Measurements from ENCODE around the gene DCAF17. TPM values are rescaled to one million over a fixed set of nuclear protein-coding genes. Genes with fewer than 3 reads are reported as not detected.
A peak's percentile ranks its signal among the peaks of the same experiment; 100 is the strongest.

Gene DCAF17
- total RNA-seq, 2 donors from 2014 or later, result 22.7 to 31.7 TPM

- no peak overlapping the region for H3K9ac ChIP-seq (ENCODE audit: extremely low read depth, low read length, poor library complexity, severe bottlenecking)
- Mint-ChIP-seq H3K27ac (no peak overlapping the region), H3K4me1 (peaks cover 39% of the 10 kb centered on the region), H3K27me3 (ENCODE audit: insufficient read depth) (no peaks in the 10 kb centered on the region), H3K36me3 (ENCODE audit: low read depth) (peaks cover 17% of the 10 kb centered on the region), H3K4me3 (no peak overlapping the region), H3K9me3 (peaks cover 4% of the 10 kb centered on the region)
- H3K36me3 ChIP-seq (ENCODE audit: control insufficient read depth, insufficient read depth, low read length), result peaks cover 3% of the 10 kb centered on the region
- H3K27me3 ChIP-seq (ENCODE audit: control insufficient read depth, insufficient read depth, low read length, poor library complexity, severe bottlenecking), result no peaks in the 10 kb centered on the region
- no peak overlapping the region for H3K27ac ChIP-seq (ENCODE audit: low read depth, low read length)
- no peak for TF ChIP-seq CTCF (conservative IDR thresholded peaks at IDR 0.05)
- H3K4me1 ChIP-seq (ENCODE audit: control insufficient read depth, insufficient read depth, low read length), result no peaks in the 10 kb centered on the region
- H3K4me3 ChIP-seq (ENCODE audit: low read length), result peak overlapping the region; percentile 36
- 94 to 96% methylated on average over 5 to 7 of the region's 7 CpGs for WGBS, 2 experiments (ENCODE audit: insufficient coverage in 1 of 2, insufficient read length in 1 of 2)
- H3K9me3 ChIP-seq (ENCODE audit: control insufficient read depth, low read length), result peaks cover 39% of the 10 kb centered on the region
- DNase-seq, result peak; percentile 57
Measured at GRCh38 chr2:171430516-171431410, 3.3 kb upstream of the DCAF17 start.

- Mint-ChIP-seq H3K4me1 (peaks cover 39% of the 10 kb centered on the region), H3K36me3 (ENCODE audit: low read depth) (peaks cover 22% of the 10 kb centered on the region), H3K27me3 (ENCODE audit: insufficient read depth) (no peaks in the 10 kb centered on the region), H3K4me3 (no peak overlapping the region), H3K27ac (peak overlapping the region; percentile 13), H3K9me3 (peaks cover 2% of the 10 kb centered on the region)
- 95 to 98% methylated on average over 7 to 9 of the region's 9 CpGs for WGBS, 2 experiments (ENCODE audit: insufficient coverage in 1 of 2, insufficient read length in 1 of 2)
- no peak overlapping the region for H3K9ac ChIP-seq (ENCODE audit: extremely low read depth, low read length, poor library complexity, severe bottlenecking)
- peak; percentile 56 for DNase-seq
- peaks cover 12% of the 10 kb centered on the region for H3K36me3 ChIP-seq (ENCODE audit: control insufficient read depth, insufficient read depth, low read length)
- no peak overlapping the region for H3K4me3 ChIP-seq (ENCODE audit: low read length)
- TF ChIP-seq CTCF (conservative IDR thresholded peaks at IDR 0.05), result no peak
- H3K27ac ChIP-seq (ENCODE audit: low read depth, low read length), result no peak overlapping the region
- no peaks in the 10 kb centered on the region for H3K4me1 ChIP-seq (ENCODE audit: control insufficient read depth, insufficient read depth, low read length)
- H3K27me3 ChIP-seq (ENCODE audit: control insufficient read depth, insufficient read depth, low read length, poor library complexity, severe bottlenecking), result no peaks in the 10 kb centered on the region
- H3K9me3 ChIP-seq (ENCODE audit: control insufficient read depth, low read length), result peaks cover 37% of the 10 kb centered on the region
Measured at GRCh38 chr2:171431677-171432167, 2.3 kb upstream of the DCAF17 start.

- Mint-ChIP-seq H3K9me3 (peaks cover 2% of the 10 kb centered on the region), H3K4me1 (peaks cover 39% of the 10 kb centered on the region), H3K4me3 (peak overlapping the region; percentile 68), H3K36me3 (ENCODE audit: low read depth) (peaks cover 23% of the 10 kb centered on the region), H3K27ac (peak overlapping the region; percentile 83), H3K27me3 (ENCODE audit: insufficient read depth) (no peaks in the 10 kb centered on the region)
- no peak for TF ChIP-seq CTCF (conservative IDR thresholded peaks at IDR 0.05)
- 89 to 96% methylated on average over 3 to 4 of the region's 4 CpGs for WGBS, 2 experiments (ENCODE audit: insufficient coverage in 1 of 2, insufficient read length in 1 of 2)
- no peak for DNase-seq
- H3K27me3 ChIP-seq (ENCODE audit: control insufficient read depth, insufficient read depth, low read length, poor library complexity, severe bottlenecking), result no peaks in the 10 kb centered on the region
- H3K9me3 ChIP-seq (ENCODE audit: control insufficient read depth, low read length), result peaks cover 31% of the 10 kb centered on the region
- H3K4me1 ChIP-seq (ENCODE audit: control insufficient read depth, insufficient read depth, low read length), result no peaks in the 10 kb centered on the region
- H3K27ac ChIP-seq (ENCODE audit: low read depth, low read length), result no peak overlapping the region
- peak overlapping the region; percentile 79 for H3K4me3 ChIP-seq (ENCODE audit: low read length)
- peaks cover 18% of the 10 kb centered on the region for H3K36me3 ChIP-seq (ENCODE audit: control insufficient read depth, insufficient read depth, low read length)
- no peak overlapping the region for H3K9ac ChIP-seq (ENCODE audit: extremely low read depth, low read length, poor library complexity, severe bottlenecking)
Measured at GRCh38 chr2:171432206-171432968, 1.6 kb upstream of the DCAF17 start.

All from endodermal cell (in vitro differentiated cells).